H9 (cell line): Measurements from ENCODE around the gene PNPLA2. TPM values are rescaled to one million over a fixed set of nuclear protein-coding genes. Genes with fewer than 3 reads are reported as not detected.
A peak's percentile ranks its signal among the peaks of the same experiment; 100 is the strongest.

ENCODE experiments used
- DNase-seq: peaks from one replicate; pipeline ENCODE4 v3.0.0-alpha.2; 2017
- H2AFZ ChIP-seq: one replicate; pipeline ENCODE4 v1.6.1; 2013; ENCODE audit warnings: mild to moderate bottlenecking, low read length, control low read depth, moderate library complexity
- H2AK5ac ChIP-seq: 2 replicates; pipeline ENCODE4 v1.6.1; 2013; ENCODE audit warnings: low read length, control low read depth, mixed read lengths; ENCODE audit not compliant: insufficient read length
- H2BK120ac ChIP-seq: one replicate; pipeline ENCODE4 v1.6.1; 2013; ENCODE audit warnings: low read depth, mild to moderate bottlenecking, low read length, control low read depth, inconsistent platforms; ENCODE audit not compliant: poor library complexity, severe bottlenecking
- H2BK12ac ChIP-seq: 2 replicates; pipeline ENCODE4 v1.6.1; 2013; ENCODE audit warnings: low read length, control low read depth, mixed read lengths, low read depth; ENCODE audit not compliant: insufficient read length
- H2BK15ac ChIP-seq: 2 replicates; pipeline ENCODE4 v1.6.1; 2013; ENCODE audit warnings: low read depth, low read length, control low read depth
- H2BK20ac ChIP-seq: one replicate; pipeline ENCODE4 v1.6.1; 2013; ENCODE audit warnings: low read depth, mild to moderate bottlenecking, low read length, control low read depth, inconsistent platforms; ENCODE audit not compliant: poor library complexity, severe bottlenecking
- H2BK5ac ChIP-seq: 2 replicates; pipeline ENCODE4 v1.6.1; 2013; ENCODE audit warnings: low read length, control low read depth, mixed read lengths; ENCODE audit not compliant: insufficient read length
- H3K14ac ChIP-seq: 2 replicates; pipeline ENCODE4 v1.6.1; 2013; ENCODE audit warnings: low read length, control low read depth; ENCODE audit not compliant: insufficient read depth
- H3K18ac ChIP-seq: 2 replicates; pipeline ENCODE4 v1.6.1; 2013; ENCODE audit warnings: low read depth, mild to moderate bottlenecking, mixed read lengths, low read length, control low read depth; ENCODE audit not compliant: insufficient read length
- H3K23ac ChIP-seq: 2 replicates; pipeline ENCODE4 v1.6.1; 2013; ENCODE audit warnings: low read length, control low read depth, mixed read lengths, low read depth; ENCODE audit not compliant: insufficient read length
- H3K23me2 ChIP-seq: 2 replicates; pipeline ENCODE4 v1.6.1; 2013; ENCODE audit warnings: low read depth, mild to moderate bottlenecking, mixed read lengths, low read length, control low read depth; ENCODE audit not compliant: insufficient read length, poor library complexity, severe bottlenecking
- H3K27ac ChIP-seq: 2 replicates; pipeline ENCODE4 v1.5.1; 2013; ENCODE audit warnings: low read length, control low read depth, mixed read lengths, low read depth; ENCODE audit not compliant: insufficient read length
- H3K27me3 ChIP-seq: 2 replicates; pipeline ENCODE4 v1.6.1; 2013; ENCODE audit warnings: low read length, control low read depth, inconsistent platforms; ENCODE audit not compliant: insufficient read depth
- H3K4ac ChIP-seq: 2 replicates; pipeline ENCODE4 v1.6.1; 2013; ENCODE audit warnings: low read depth, mild to moderate bottlenecking, control low read depth, inconsistent platforms, low read length, moderate library complexity
- H3K4me1 ChIP-seq: 2 replicates; pipeline ENCODE4 v1.6.1; 2013; ENCODE audit warnings: low read length, control low read depth, inconsistent platforms; ENCODE audit not compliant: insufficient read depth
- H3K4me2 ChIP-seq: 2 replicates; pipeline ENCODE4 v1.6.1; 2013; ENCODE audit warnings: low read length, control low read depth, mixed read lengths; ENCODE audit not compliant: insufficient read length, insufficient read depth
- H3K56ac ChIP-seq: 2 replicates; pipeline ENCODE4 v1.6.1; 2013; ENCODE audit warnings: low read depth, mild to moderate bottlenecking, mixed read lengths, low read length, control low read depth; ENCODE audit not compliant: insufficient read length
- H3K79me1 ChIP-seq: 2 replicates; pipeline ENCODE4 v1.6.1; 2013; ENCODE audit warnings: low read depth, mild to moderate bottlenecking, moderate library complexity, low read length, control low read depth, inconsistent platforms; ENCODE audit not compliant: insufficient read depth, poor library complexity, severe bottlenecking
- H3K79me2 ChIP-seq: 2 replicates; pipeline ENCODE4 v1.6.1; 2013; ENCODE audit warnings: low read length, control low read depth, inconsistent platforms; ENCODE audit not compliant: insufficient read depth
- H3K9ac ChIP-seq: 2 replicates; pipeline ENCODE4 v1.6.1; 2013; ENCODE audit warnings: low read length, control low read depth, mixed read lengths; ENCODE audit not compliant: insufficient read length; ENCODE audit errors: extremely low read depth
- H3K9me3 ChIP-seq: one replicate; pipeline ENCODE4 v1.6.1; 2013; ENCODE audit warnings: low read depth, low read length, inconsistent platforms; ENCODE audit not compliant: control insufficient read depth
- H3T11ph ChIP-seq: one replicate; pipeline ENCODE4 v1.6.1; 2013; ENCODE audit warnings: mild to moderate bottlenecking, low read length, control low read depth, inconsistent platforms
- H4K20me1 ChIP-seq: one replicate; pipeline ENCODE4 v1.6.1; 2013; ENCODE audit not compliant: control insufficient read depth, insufficient read length, insufficient read depth
- H4K5ac ChIP-seq: 2 replicates; pipeline ENCODE4 v1.6.1; 2013; ENCODE audit warnings: low read depth, mild to moderate bottlenecking, mixed read lengths, low read length, control low read depth; ENCODE audit not compliant: insufficient read length
- H4K8ac ChIP-seq: replicated peaks from 2 replicates; pipeline ENCODE4 v1.6.1; 2013; ENCODE audit warnings: low read length, control low read depth, mixed read lengths, low read depth; ENCODE audit not compliant: insufficient read length
- H4K91ac ChIP-seq: 2 replicates; pipeline ENCODE4 v1.6.1; 2013; ENCODE audit warnings: low read depth, mild to moderate bottlenecking, moderate library complexity, mixed read lengths, low read length, control low read depth; ENCODE audit not compliant: insufficient read length
- H3K27ac Mint-ChIP-seq, 3 experiments: 2 replicates in 2 of 3; 3 replicates in 1 of 3; pipeline ENCODE4 v1.8.0; 2020 to 2021; ENCODE audit warnings: mixed read lengths in 3 of 3, mild to moderate bottlenecking in 1 of 3, moderate library complexity in 1 of 3
- H3K27me3 Mint-ChIP-seq: 2 replicates; pipeline ENCODE4 v1.8.0; 2021; ENCODE audit warnings: low read depth, mild to moderate bottlenecking, moderate library complexity, mixed read lengths
- H3K36me3 Mint-ChIP-seq, 3 experiments: 2 replicates in 2 of 3; 3 replicates in 1 of 3; pipeline ENCODE4 v1.8.0; 2020 to 2021; ENCODE audit warnings: low read depth in 3 of 3, mixed read lengths in 3 of 3; ENCODE audit not compliant: insufficient read depth in 1 of 3
- H3K4me1 Mint-ChIP-seq, 2 experiments: 2 replicates each; pipeline ENCODE4 v1.8.0; 2020; ENCODE audit warnings: mixed read lengths in 2 of 2
- H3K4me3 Mint-ChIP-seq, 2 experiments: 2 replicates in 1 of 2; 3 replicates in 1 of 2; pipeline ENCODE4 v1.8.0; 2020 to 2021; ENCODE audit warnings: mild to moderate bottlenecking in 2 of 2, mixed read lengths in 2 of 2, moderate library complexity in 1 of 2
- H3K9me3 Mint-ChIP-seq, 2 experiments: 2 replicates in 1 of 2; 3 replicates in 1 of 2; pipeline ENCODE4 v1.8.0; 2020; ENCODE audit warnings: mild to moderate bottlenecking in 2 of 2, mixed read lengths in 2 of 2, moderate library complexity in 1 of 2
- CTCF ChIP-seq: fragments of 200-600 bp; sonication (generic); conservative IDR thresholded peaks from 3 replicates; pipeline ENCODE4 v1.8.0; 2021; ENCODE audit warnings: antibody characterized with exemption, mild to moderate bottlenecking
- WGBS: extraction: QIAGEN DNeasy Blood & Tissue Kit; methylation state at CpG from one replicate; pipeline ENCODE4 v1.1.7; 2013; ENCODE audit warnings: missing lambda C conversion rate, low lambda C conversion rate, mixed read lengths; ENCODE audit not compliant: insufficient read length; ENCODE audit errors: extremely low coverage; 5-methylcytosine and 5-hydroxymethylcytosine counted together
- total RNA-seq: library from RNA; stranded (reverse); gene quantifications from 2 replicates; pipeline ENCODE4 v1.2.1, GENCODE V29; 2021

Gene PNPLA2
- total RNA-seq, 1 experiment from 2014 or later: 67.3 TPM

GRCh38 chr11:870418-870817, 51.7 kb downstream of the PNPLA2 start:
- Mint-ChIP-seq H3K27me3 (peaks cover 3% of the 10 kb centered on the region; the same call in 1 of the 2 replicates), H3K4me3 (no peak overlapping the region), H3K4me1 (peaks cover 4 to 7% of the 10 kb centered on the region in 2 experiments), H3K9me3 (no peaks in the 10 kb centered on the region), H3K27ac (0 out of 7 replicates have a peak overlapping the region, but pooled peaks of 1 of the 3 experiments have one; percentile 68), H3K36me3 (peaks cover 10 to 38% (median 33%) of the 10 kb centered on the region in 3 experiments)
- Histone ChIP-seq H3K56ac (no peak overlapping the region), H2BK15ac (no peak overlapping the region), H4K5ac (no peak overlapping the region), H2BK120ac (no peak overlapping the region), H3K23ac (no peak overlapping the region), H2BK5ac (no peak overlapping the region), H2BK12ac (no peak overlapping the region), H3K79me1 (no peaks in the 10 kb centered on the region), H3K23me2 (no peaks in the 10 kb centered on the region), H3K4ac (no peak overlapping the region), H3K79me2 (no peaks in the 10 kb centered on the region), H3K4me2 (no peak overlapping the region), H3K18ac (no peak overlapping the region), H3K27ac (no peak overlapping the region), H3K9ac (no peak overlapping the region), H3K27me3 (no peaks in the 10 kb centered on the region), H3K14ac (no peak overlapping the region), H4K91ac (no peak overlapping the region), H2AK5ac (no peak overlapping the region), H2BK20ac (no peak overlapping the region), H3K9me3 (no peaks in the 10 kb centered on the region), H3K4me1 (no peaks in the 10 kb centered on the region), H2AFZ (no peak overlapping the region), H3T11ph (no peak overlapping the region), H4K20me1 (no peaks in the 10 kb centered on the region), H4K8ac (no peak overlapping the region)
- WGBS: no CpG with 5 or more reads among the region's 8 CpGs
- TF ChIP-seq CTCF: 0 out of 3 replicates have a peak, but pooled peaks have one; percentile 6
- DNase-seq: no peak
